ENCODE measurements around the gene DICER1.

The DICER1 gene

GRCh38 chr14:95144849-95145248 is 12.5 kb downstream of the DICER1 start:
- no peak overlapping the region for H3K27ac ChIP-seq (ENCODE audit: low read length)
- peaks cover 24% of the 10 kb centered on the region for H3K4me1 ChIP-seq (ENCODE audit: low read length)
- TF ChIP-seq, protein P1, sequence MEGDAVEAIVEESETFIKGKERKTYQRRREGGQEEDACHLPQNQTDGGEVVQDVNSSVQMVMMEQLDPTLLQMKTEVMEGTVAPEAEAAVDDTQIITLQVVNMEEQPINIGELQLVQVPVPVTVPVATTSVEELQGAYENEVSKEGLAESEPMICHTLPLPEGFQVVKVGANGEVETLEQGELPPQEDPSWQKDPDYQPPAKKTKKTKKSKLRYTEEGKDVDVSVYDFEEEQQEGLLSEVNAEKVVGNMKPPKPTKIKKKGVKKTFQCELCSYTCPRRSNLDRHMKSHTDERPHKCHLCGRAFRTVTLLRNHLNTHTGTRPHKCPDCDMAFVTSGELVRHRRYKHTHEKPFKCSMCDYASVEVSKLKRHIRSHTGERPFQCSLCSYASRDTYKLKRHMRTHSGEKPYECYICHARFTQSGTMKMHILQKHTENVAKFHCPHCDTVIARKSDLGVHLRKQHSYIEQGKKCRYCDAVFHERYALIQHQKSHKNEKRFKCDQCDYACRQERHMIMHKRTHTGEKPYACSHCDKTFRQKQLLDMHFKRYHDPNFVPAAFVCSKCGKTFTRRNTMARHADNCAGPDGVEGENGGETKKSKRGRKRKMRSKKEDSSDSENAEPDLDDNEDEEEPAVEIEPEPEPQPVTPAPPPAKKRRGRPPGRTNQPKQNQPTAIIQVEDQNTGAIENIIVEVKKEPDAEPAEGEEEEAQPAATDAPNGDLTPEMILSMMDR (IDR thresholded peaks at IDR 0.05; ENCODE audit: low read depth, low read length), result no peak
- no peak for TF ChIP-seq EZH2phosphoT487 (IDR thresholded peaks at IDR 0.05; ENCODE audit: low read depth)
- H3K9me3 ChIP-seq (ENCODE audit: insufficient read depth, low read length), result peaks cover 7% of the 10 kb centered on the region; the same call in 1 of the 2 replicates
- peaks cover 37% of the 10 kb centered on the region for H4K20me1 ChIP-seq (ENCODE audit: insufficient read depth, low read length)
- H3K36me3 ChIP-seq (replicated peaks; ENCODE audit: low read depth, low read length), result peaks cover 19% of the 10 kb centered on the region
- H3K4me3 ChIP-seq (ENCODE audit: low read length), result no peak overlapping the region
- peaks cover 96% of the 10 kb centered on the region for H3K79me2 ChIP-seq (ENCODE audit: low read length)
- no peak overlapping the region for H3K9ac ChIP-seq (ENCODE audit: low read length)
- H3K4me2 ChIP-seq (ENCODE audit: low read length), result no peak overlapping the region
- H3K27me3 ChIP-seq (ENCODE audit: low read depth, low read length), result no peaks in the 10 kb centered on the region
- H2AFZ ChIP-seq (ENCODE audit: low read depth, low read length), result no peak overlapping the region

DNA sequence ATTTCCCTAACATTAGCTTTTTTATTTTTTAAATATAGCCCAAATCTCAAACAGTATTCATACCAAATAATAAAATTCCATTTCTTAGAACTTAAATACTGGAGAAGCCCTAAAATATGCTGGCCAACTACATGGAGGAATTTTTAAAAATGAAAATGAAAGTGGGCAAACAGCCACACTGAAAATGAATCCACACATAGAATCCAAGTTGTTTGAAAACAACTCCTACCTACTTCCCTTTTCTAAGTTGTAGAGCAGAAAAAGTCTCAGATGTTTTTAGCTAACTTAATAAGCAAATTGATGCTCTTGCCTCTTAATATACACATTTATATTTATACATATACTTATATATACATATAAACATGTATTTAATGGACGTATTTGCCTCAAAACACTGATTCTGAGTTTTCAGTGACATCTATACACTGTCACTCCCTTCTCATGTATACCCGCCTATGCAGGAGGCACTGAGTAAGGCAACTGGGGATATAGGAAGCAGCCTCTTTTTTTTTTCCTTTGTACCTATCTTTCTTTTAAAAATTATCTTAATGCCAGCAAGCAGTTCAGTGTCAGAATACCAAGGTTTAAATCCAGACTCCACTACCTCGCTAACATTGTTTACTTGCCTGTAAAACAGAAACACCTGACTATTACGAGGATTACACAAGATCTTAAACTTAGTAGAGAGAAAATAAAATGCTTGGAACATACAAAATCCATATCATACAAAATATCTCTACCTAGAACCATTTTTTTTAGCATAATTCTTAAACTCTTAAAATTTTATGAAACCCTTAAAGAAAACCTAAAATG is 13.3 kb downstream of the DICER1 start:
- TF ChIP-seq EZH2phosphoT487 (IDR thresholded peaks at IDR 0.05; ENCODE audit: low read depth), result no peak
- TF ChIP-seq, protein P1 (IDR thresholded peaks at IDR 0.05; ENCODE audit: low read depth, low read length), result no peak
- Histone ChIP-seq H3K27me3 (ENCODE audit: low read depth, low read length) (no peaks in the 10 kb centered on the region), H3K36me3 (replicated peaks; ENCODE audit: low read depth, low read length) (peaks cover 19% of the 10 kb centered on the region), H3K27ac (ENCODE audit: low read length) (no peak overlapping the region), H3K4me1 (ENCODE audit: low read length) (peaks cover 24% of the 10 kb centered on the region), H3K4me2 (ENCODE audit: low read length) (peak overlapping the region; percentile 31; the same call in 1 of the 2 replicates), H3K9me3 (ENCODE audit: insufficient read depth, low read length) (peaks cover 7% of the 10 kb centered on the region; the same call in 1 of the 2 replicates), H3K79me2 (ENCODE audit: low read length) (peaks cover 95% of the 10 kb centered on the region), H4K20me1 (ENCODE audit: insufficient read depth, low read length) (peaks cover 33% of the 10 kb centered on the region), H3K4me3 (ENCODE audit: low read length) (no peak overlapping the region), H3K9ac (ENCODE audit: low read length) (no peak overlapping the region), H2AFZ (ENCODE audit: low read depth, low read length) (no peak overlapping the region)

- Histone ChIP-seq H3K27ac (ENCODE audit: low read length) (no peak overlapping the region), H4K20me1 (ENCODE audit: insufficient read depth, low read length) (peaks cover 30% of the 10 kb centered on the region), H3K36me3 (replicated peaks; ENCODE audit: low read depth, low read length) (peaks cover 19% of the 10 kb centered on the region), H3K4me3 (ENCODE audit: low read length) (no peak overlapping the region), H3K4me1 (ENCODE audit: low read length) (peaks cover 24% of the 10 kb centered on the region), H3K4me2 (ENCODE audit: low read length) (no peak overlapping the region), H3K27me3 (ENCODE audit: low read depth, low read length) (no peaks in the 10 kb centered on the region), H2AFZ (ENCODE audit: low read depth, low read length) (no peak overlapping the region), H3K9me3 (ENCODE audit: insufficient read depth, low read length) (peaks cover 7% of the 10 kb centered on the region; the same call in 1 of the 2 replicates), H3K9ac (ENCODE audit: low read length) (no peak overlapping the region), H3K79me2 (ENCODE audit: low read length) (peaks cover 87% of the 10 kb centered on the region)
- no peak for TF ChIP-seq EZH2phosphoT487 (IDR thresholded peaks at IDR 0.05; ENCODE audit: low read depth)
- TF ChIP-seq, protein P1 (IDR thresholded peaks at IDR 0.05; ENCODE audit: low read depth, low read length), result 0 out of 2 replicates have a peak, but pooled peaks have one; percentile 4
Observed at GRCh38 chr14:95142208-95142607, 15.1 kb downstream of the DICER1 start.

DNA sequence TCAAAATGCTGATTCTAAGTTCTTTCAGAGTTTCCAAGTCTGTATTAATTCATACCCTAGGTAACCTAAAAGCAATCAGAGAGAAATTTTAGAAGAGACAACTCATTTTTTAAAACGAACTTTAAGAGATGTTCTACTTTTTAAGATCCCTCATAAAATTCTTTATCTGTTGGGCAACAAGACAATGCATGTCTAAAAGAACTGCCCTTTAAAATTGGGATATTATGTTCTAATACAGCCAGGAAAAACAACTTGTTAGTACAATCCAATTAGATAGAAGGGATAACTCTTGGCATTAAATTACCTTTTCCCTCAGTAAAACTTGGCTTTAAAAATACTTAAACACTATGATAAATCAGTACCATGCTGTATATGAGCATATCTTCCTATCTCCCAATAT is 15.6 kb downstream of the DICER1 start:
- H3K27ac ChIP-seq (ENCODE audit: low read length), result no peak overlapping the region
- H3K4me3 ChIP-seq (ENCODE audit: low read length), result no peak overlapping the region
- H3K9ac ChIP-seq (ENCODE audit: low read length), result no peak overlapping the region
- no peak overlapping the region for H2AFZ ChIP-seq (ENCODE audit: low read depth, low read length)
- H3K4me2 ChIP-seq (ENCODE audit: low read length), result no peak overlapping the region
- peaks cover 17% of the 10 kb centered on the region for H3K36me3 ChIP-seq (replicated peaks; ENCODE audit: low read depth, low read length)
- no peaks in the 10 kb centered on the region for H3K27me3 ChIP-seq (ENCODE audit: low read depth, low read length)
- TF ChIP-seq EZH2phosphoT487 (IDR thresholded peaks at IDR 0.05; ENCODE audit: low read depth), result no peak
- H3K4me1 ChIP-seq (ENCODE audit: low read length), result peaks cover 20% of the 10 kb centered on the region
- peaks cover 87% of the 10 kb centered on the region for H3K79me2 ChIP-seq (ENCODE audit: low read length)
- H4K20me1 ChIP-seq (ENCODE audit: insufficient read depth, low read length), result peaks cover 30% of the 10 kb centered on the region
- H3K9me3 ChIP-seq (ENCODE audit: insufficient read depth, low read length), result peaks cover 7% of the 10 kb centered on the region; the same call in 1 of the 2 replicates
